HG02885 (cell line): ENCODE measurements around the gene HOXC4.
"Not testable (repeated sequence)": the region's sequence is repeated elsewhere in the genome, so short reads cannot be mapped to it uniquely, and the experiment has no call there.

ENCODE experiments used
- ATAC-seq: cut with Tn5 transposase; IDR thresholded peaks from one replicate; pipeline ENCODE4 v1.9.1; 2021; ENCODE audit warnings: mild to moderate bottlenecking; ENCODE audit not compliant: unreplicated experiment, poor library complexity

Gene HOXC4

GRCh38 chr12:54038871-54039414 is 14.7 kb upstream of the HOXC4 start:
- no peak for ATAC-seq

DNA sequence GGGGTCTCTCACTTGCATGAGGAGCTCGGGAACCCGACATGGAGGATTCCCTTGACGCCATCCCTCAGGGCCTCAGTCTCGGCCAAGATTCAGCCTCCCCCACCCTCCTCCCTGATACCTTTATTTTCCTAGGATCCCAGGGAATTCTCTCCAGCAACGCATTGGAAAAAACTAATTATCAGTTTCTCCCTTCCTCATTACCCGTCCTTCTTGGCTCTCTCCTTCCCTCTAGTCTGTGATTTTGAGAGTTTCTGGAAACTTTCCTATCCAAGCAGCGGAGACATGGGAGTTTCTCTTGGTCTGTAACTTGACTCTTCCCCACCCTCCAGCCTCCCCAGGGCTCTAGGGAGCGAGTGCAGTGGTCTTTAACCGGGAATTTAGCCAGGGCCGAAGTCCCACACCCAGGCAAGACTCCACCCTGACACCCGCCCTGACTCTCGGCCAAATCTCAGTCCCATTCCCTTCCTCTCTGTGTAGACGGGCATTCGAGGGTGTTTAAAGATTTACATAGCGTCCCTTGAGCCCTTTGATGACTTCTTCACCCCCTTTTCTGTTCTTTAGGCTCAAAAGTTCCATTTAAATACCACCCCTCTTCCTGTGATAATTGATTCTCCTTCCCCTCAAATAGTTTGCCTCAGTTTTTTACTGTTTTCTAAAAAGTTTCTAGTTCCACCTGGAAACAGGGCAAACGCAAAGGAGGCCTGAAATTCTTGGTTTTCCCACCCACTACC is 14.1 kb upstream of the HOXC4 start:
- no peak for ATAC-seq

DNA sequence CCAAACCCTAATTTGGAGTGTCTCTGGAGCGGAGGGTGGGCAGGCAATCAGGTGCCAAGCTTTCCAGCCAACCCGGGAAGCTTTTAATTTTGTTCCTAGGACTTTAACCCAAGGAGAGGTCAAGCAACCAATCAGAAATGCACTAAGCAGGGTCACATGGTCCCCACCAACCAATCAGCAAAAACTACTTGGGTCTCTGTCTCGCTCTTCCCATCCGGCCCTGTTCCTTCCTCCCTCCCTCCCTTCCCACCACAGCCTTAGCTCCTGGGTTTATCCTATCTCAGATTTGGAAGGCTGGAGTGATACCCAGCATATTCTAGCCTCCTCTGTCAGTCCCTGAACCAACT is 13.5 kb upstream of the HOXC4 start:
- ATAC-seq = no peak

DNA sequence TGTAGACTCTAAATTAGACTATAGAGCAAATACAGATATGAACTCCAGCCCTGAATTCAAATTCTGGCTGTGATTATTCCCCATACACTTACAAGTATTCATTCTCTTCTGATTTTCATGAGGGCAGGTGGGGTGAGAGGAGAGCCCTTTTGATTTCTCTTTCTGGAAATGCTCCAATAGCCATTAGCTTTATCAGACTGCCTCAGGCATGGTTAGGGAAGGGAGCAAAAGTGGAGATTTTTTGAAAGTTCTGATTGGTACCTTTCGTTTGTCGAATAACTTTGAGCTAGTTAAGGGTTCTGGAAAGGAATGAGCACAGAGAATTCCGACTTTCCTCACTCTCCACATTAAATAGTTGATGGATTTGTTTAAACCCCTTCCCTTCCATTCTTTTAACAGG is 13.0 kb upstream of the HOXC4 start:
- ATAC-seq = no peak

DNA sequence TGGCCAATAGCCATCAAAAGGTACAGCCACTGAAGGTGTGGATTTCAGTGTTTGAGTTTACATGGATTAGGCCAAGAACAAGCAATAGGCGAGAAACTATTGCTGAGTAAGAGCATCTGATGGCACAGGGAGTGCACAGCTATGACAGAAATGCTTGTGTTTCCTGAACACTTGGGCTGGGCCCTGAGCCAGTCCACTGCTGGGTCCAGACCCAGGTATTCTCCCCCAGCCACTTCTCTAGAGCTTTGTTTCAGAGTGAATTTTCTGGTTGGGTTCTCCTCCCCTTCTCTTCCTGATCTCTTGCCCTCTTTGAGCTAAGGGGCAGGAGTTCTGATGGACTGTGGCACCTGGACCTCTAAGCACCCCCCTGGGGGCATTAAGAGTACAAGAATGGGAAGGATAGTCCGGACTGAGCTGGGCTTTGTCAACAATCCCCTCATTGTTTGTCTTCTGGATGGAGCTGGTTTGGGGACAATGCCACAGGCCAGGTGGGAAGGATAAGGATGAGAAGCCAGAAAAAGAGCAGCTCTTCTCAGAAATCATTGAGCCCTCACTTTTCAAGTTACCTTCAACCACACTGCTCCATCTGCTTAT is 12.4 kb upstream of the HOXC4 start:
- no peak for ATAC-seq

DNA sequence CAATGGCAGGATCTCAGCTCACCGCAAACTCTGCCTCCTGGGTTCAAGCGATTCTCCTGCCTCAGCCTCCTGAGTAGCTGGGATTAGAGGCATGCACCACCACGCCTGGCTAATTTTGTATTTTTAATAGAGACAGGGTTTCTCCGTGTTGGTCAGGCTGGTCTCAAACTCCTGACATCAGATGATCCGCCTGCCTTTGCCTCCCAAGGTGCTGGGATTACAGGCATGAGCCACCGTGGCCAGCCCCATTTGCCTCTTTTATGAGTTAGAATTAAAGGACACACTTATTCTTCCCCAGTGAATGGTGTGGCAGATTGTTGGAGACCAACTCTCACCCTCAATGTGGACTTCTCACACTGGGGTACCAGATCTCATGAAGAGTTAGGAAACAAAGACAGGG is 11.6 kb upstream of the HOXC4 start:
- ATAC-seq = not testable (repeated sequence)

DNA sequence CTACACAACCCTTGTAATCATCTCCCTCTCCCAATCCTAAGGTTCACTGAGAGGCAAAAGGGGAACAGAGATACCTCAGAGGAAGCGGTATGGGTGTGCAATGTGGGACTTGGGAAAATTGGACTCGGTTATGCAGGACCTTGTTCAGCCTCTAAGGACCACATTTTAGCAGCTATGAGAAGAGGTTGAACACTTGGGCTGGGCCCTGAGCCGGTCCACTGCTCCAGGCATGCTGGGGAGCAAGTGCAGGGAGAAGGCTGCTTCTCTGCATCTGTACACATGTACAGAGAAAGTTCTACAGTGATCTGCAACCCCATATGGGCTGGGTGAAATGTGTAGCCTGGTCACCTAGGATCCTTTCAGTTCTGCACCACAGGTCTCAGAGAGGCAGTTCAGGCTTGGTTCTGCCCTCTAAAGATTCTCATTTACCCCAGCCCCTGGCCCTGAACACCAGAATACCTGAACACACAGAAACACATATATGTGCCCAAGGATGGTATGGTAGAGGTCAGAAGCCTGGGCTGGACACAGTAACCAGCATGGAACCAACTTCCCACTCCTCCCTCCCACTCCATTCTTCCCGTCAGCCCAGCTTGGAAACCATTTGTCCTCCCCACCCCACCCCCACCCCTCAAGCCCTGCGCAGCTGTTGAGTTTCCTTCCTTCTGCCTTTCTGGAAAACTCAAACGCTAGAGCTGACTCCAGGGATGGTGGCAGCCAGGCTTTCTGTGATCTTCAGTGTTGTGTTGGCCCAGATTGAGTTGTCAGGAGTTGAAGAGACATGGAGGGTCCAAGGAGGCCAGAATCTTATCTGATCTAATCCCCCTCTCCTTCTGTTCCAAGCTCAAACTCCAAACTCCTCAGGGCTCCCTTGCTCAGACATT is 10.4 kb upstream of the HOXC4 start:
- ATAC-seq = no peak

DNA sequence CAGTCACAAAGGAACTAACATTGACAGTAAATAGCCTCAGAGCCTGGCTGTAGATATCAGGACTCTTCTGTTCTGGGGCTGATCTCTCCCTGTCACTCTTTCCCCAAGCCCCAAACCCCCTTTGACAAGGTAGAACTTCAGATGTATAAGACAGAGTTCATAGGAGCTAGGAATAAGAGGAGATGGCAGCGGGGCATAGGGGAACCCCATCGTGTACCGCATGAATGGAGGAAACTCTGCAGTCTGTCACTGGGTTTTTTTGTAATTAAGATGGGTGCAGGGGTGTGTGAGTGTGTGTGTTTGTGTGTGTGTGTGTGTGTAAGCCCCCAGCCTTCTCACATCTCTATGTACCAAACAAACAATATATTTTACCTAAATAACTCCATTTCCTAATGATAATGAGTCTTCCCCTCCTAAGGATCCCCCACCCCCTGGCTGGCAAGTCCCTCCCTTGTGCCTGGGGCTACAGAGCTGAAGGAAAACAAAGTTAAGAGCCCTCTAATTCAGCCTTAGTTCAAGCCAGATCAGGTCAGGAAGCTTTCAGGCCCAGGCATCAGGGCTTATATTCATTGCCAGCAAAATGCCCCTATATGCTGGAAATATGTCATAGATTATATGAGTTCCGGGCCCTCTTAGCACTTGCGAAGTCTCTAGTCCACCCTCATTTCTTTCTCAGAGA is 9.1 kb upstream of the HOXC4 start:
- no peak for ATAC-seq

DNA sequence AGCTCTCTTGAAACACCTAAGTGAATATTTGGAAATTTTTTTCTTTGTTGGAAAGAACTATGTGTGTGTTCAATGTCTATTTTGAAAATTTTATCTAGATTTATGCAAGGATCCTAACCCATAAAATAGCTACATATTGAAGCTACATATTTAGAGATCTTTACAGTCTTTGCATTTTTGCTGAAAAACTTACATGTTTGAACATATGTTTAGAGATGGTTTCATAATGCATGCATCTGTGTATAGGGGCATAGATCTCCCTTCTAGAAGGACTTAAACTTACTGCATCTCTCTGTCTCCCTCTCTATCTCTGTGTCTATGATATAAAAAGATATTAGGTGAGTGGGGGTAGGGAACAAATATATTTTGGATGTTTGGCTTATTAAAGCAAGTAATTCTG is 8.2 kb upstream of the HOXC4 start:
- no peak for ATAC-seq

- ATAC-seq = no peak
These were observed 7.6 kb upstream of the HOXC4 start for GRCh38 chr12:54045868-54046521.

DNA sequence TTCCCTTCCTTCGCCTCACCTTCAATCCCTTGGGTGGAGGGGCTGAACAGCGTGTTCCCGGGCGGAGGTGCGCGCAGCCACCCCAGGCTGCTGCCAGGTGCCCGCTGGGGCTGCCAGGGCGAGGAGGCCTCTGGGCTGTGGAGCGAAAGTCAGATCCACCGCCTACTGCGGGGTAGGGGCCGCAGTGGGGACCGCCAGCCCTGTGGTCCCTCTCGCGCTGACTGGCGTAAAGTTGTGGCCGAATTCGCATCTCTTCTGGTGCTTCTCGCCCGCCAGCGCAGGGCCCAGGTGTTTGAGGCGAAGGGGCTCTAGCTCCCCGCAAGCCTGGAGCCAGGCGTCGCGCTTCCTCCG is 6.9 kb upstream of the HOXC4 start:
- ATAC-seq = no peak

GRCh38 chr12:54047160-54047963 is 6.3 kb upstream of the HOXC4 start:
- no peak for ATAC-seq

GRCh38 chr12:54047964-54048303 is 5.7 kb upstream of the HOXC4 start:
- ATAC-seq = no peak

- no peak for ATAC-seq
These were observed 5.1 kb upstream of the HOXC4 start for GRCh38 chr12:54048406-54049093.

DNA sequence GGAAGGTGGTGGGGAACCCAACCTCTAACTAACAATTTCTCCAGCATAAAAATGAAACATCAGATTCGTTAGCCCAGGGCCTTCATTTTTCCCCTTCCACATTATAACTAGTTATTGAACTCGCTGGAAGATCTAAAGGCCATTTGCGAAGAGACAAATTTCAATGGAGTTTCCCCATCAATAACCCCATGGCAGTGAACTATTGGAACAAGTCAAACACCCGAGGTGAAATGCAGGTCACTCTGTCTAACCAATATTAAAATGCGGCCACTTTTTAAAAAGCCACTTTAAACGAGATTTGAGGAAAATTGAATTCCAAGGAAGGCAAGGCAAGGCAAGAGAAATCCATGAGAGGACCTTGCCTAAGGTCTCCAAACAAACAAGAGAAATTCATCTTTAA is 4.5 kb upstream of the HOXC4 start:
- ATAC-seq = no peak

GRCh38 chr12:54050482-54050810 is 3.2 kb upstream of the HOXC4 start:
- ATAC-seq = no peak

DNA sequence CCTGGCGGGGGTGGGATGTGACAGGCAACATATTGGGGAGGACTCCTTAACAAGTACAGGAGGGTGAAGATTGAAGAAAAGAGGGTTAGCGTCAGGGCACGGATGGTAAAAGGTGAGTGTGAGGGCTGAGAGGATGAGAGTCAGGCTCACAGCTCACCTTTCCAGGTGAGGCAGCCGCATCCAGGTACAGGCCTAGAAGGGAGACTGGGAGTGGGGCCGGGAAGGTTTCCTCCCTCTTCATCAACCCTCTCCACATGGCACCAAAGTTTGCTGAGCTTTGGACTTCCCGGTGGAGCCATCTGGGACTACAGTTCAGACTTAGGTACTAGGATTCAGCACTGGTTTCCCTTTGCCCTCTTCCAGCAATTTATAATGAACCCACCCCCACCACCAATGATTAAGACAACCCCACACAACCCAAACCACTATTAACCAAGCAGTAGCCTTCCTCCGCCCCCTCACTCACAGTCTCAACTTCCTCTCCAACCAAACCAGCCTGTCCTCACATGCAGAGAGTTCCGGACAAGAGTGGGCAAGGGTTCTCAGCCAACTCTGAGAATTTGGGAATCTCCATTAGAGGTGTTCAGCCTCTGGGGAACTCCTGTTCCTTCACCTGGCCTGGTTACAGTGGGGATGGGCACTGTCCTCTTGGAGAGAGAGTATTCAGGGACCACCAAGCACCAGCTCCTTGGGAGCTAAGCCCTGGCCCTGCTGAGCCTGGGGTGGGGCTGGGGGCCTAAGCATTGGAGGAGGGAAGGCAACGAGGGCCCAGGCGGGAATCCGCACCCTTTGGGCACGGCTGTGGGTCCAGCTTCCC is 2.4 kb upstream of the HOXC4 start:
- ATAC-seq = peak; percentile 26

DNA sequence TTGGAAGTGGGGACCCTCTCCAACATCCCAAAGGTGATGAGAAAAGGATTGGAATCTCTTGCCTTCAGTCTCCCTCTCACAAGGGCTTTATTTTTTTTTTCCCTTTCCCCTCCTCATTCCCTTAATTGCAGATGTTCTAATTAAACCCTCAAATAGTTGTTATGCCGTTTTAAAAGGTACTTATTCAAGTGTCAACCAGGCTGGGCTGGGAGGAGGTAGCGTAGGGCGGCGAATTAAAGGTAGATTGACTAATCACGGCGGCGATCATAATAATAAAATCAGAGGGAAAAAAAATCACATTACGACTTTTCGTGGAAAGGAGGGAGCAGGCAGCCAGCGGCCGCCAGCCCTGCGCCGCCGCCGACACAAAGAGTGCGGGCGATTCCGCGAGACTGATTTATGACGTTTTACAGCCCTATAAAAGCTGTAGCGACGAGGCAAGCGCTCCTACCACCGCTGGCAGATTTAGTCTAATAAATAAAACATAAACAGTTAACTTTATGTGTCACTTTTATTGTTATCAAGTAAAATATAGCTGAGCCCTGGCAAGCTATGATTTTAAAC is 1.7 kb upstream of the HOXC4 start:
- no peak for ATAC-seq
